ENCODE data around the gene ZNF526.

Gene ZNF526

GRCh38 chr19:42268142-42268703, 48.1 kb downstream of the ZNF526 start:
- DNase-seq, result peak; percentile 97

GRCh38 chr19:42268704-42269477, 48.8 kb downstream of the ZNF526 start, which contains the start of gene CIC:
Gene CIC, plus strand, starts transcription at chr19:42269252. Its CDS starts 2,532 bp downstream, at chr19:42271784.
- peak; percentile 99 for DNase-seq

GRCh38 chr19:42269478-42270345, 49.6 kb downstream of the ZNF526 start:
- DNase-seq, result no peak

- no peak for DNase-seq
These were observed 50.4 kb downstream of the ZNF526 start for GRCh38 chr19:42270346-42271044.

- DNase-seq, result no peak
These were observed 50.9 kb downstream of the ZNF526 start for GRCh38 chr19:42271045-42271419.

GRCh38 chr19:42271861-42272534, 51.9 kb downstream of the ZNF526 start:
- no peak for DNase-seq

GRCh38 chr19:42272535-42272897, 52.4 kb downstream of the ZNF526 start:
- no peak for DNase-seq

- no peak for DNase-seq
These were observed 52.9 kb downstream of the ZNF526 start for GRCh38 chr19:42272989-42273406.

GRCh38 chr19:42273407-42274064, 53.4 kb downstream of the ZNF526 start:
- no peak for DNase-seq

GRCh38 chr19:42274065-42274682, 54.1 kb downstream of the ZNF526 start:
- DNase-seq, result no peak

GRCh38 chr19:42275103-42275502, 55.0 kb downstream of the ZNF526 start:
- no peak for DNase-seq

- no peak for DNase-seq
These were observed 55.4 kb downstream of the ZNF526 start for GRCh38 chr19:42275517-42275916.

- DNase-seq, result no peak
These were observed 56.2 kb downstream of the ZNF526 start for GRCh38 chr19:42276284-42276683.

- no peak for DNase-seq
These were observed 56.7 kb downstream of the ZNF526 start for GRCh38 chr19:42276821-42277220.
